GM21526 (cell line): ENCODE measurements around the gene FLNB.
"Not testable (repeated sequence)": the region's sequence is repeated elsewhere in the genome, so short reads cannot be mapped to it uniquely, and the experiment has no call there.

Experiments used
- ATAC-seq: cut with Tn5 transposase; IDR thresholded peaks from one replicate; pipeline ENCODE4 v1.9.1; 2021; ENCODE audit warnings: moderate library complexity; ENCODE audit not compliant: unreplicated experiment, low FRiP score

The FLNB gene

DNA sequence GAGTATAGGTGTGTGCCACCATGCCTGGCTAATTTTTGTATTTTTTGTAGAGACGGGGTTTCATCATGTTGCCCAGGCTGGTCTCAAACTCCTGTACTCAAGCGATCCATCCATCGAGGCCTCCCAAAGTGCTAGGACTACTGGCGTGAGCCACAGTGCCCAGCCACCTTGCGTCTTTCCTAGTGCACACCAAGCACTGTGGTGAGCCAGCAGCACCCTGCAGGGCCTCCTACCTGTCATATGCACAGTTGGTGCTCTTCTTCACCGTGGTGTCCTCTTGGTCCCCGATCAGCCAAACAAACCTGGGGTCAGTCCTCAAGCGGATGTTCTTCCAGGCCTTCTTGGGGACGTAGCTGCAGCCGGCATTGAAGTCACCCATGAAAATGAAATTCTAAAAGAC, 189.4 kb downstream of the FLNB start:
- no peak for ATAC-seq

DNA sequence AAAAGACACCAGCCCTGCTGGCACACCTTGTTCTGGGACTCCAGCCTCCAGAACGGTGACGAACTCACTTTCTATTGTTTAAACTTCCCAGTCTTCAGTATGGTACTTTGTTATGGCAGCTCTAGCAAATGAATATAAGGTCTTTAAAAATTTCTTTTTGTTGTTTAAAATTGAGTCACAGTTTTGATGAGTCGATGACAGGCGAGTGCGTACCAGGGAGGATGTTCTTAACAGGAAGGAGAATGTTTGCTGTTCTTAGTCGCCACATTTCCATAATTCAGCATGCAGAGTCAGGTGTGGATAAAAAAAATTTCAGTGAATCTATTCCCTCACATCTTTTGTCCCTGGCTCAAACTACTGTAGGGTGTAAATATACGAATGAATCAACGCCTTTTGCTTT, 190.1 kb downstream of the FLNB start:
- no peak for ATAC-seq

DNA sequence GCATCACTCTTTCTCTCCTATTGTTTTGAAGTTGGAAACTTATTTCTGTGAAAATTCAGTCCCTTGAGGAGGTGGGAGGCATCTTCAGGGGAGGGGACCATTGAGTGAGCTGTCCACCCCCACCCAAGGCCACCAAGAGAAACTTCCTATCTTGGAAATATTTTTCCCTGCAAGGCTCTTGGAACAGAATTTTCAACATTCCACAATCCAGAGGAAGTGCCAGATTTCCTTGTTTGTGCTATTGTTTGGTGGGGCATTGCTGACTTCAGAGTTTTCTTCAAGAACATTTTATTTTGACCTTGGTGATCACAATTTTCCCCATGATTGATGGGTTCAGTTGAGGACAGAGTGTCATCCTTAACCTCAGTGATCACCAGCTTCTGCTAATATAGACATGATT, 190.6 kb downstream of the FLNB start:
- no peak for ATAC-seq

DNA sequence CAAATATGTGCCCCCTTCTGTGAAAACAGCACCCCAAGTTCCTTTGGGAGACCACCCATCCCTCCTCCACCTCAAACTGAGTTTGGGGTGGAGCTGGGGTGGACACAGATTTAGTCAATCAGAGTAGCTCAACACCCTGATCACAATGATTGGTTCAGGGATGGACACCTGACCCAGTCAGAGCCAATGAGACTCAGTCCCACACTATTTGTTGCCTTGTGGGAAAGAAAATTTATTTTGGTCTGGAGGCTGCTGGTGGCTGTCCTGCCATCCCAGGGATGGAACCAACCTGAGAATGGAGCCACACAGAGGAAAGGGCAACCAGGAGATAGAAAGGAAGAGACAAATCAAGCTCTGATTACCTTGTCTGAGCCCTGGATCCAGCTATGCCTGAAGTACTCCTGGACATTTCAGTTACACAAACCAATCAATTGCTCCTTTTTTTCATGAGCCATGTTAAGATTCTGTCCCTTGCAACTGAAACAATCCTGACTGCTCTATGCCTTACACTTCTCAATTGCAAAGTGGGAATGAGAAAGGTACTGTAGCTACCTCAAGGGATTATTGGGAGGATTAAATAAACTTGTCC, 192.0 kb downstream of the FLNB start:
- ATAC-seq, result no peak

DNA sequence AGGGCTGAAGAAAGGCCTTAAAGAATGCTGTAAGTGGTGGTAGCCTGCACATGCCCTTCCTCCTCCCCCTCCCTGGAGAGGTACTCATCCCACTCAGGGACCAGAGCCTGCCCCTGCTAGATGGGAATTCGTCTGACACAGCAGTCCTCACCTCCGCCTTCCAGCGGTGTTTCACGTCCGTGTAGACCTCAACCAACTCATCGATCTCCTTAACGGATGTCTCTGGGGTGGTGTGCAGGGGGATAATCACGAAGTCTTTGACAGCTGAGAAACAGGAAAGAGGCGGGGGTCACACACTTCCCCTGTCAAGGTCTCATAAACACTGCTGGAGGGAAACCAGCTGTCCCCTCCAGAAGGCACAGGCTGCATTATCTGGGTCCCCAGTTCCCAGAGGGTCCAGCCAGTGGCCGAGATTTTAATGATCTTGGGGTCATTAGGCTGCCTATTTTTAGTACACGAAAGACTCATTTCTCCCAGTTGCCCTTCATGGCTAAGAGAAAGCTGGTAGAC, 192.7 kb downstream of the FLNB start:
- no peak for ATAC-seq

DNA sequence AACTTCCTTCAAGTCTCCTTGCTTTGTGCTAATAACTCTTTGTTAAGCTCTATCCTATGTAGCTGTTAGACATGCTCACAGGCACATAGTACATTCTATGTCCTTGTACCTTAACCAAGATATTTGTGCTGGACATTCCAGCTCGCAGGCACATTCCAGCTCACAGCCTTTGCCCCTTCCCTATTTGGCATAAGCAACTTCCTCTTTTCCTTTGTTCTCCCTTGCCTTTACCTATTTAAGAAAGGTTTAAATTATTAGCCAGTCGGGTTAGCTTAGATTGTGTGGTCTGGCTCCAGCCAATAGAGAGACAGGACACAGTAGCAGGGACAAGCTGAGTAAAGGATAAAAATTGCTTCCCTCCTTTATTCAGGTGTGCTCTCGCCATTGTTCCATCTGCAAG, 193.2 kb downstream of the FLNB start:
- ATAC-seq, result not testable (repeated sequence)

DNA sequence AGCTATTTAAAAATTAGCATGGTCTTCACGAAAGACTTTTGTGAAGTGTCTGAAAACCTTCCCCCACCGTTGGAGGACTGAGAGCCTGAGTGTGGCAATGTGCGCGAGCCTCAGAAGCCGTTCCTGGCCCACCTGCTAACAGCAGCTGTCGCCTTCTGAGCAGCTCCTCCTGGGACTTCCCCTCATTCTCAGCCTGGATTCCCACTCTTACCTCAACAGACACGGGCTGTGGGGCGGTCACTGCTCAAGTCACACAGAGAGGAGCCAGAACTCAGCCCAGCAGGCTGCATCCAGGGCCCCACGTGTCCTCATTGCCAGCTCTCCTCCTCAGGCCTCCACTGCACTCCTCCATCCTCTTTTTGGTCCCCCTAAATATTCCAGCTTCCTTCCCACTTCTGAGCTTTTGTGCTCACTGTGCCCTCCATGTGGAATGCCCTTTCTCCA, 194.7 kb downstream of the FLNB start:
- ATAC-seq, result peak; percentile 55

DNA sequence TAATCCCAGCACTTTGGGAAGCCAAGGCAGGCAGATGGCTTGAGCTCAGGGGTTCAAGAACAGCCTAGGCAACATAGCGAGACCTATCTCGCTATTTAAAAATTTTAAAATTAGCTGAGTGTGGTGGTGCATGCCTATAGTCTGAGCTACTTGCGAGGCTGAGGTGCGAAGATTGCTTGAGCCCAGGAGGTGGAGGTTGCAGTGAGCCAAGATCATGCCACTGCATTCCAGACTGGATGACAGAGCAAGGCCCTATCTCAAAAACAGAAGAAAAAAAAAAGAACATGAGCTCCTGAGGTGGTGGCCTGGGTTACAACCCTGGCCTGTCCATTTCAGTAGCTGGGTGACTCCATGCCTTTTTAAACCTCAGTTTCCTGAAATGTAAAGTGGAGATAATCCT, 195.3 kb downstream of the FLNB start:
- ATAC-seq, result no peak

DNA sequence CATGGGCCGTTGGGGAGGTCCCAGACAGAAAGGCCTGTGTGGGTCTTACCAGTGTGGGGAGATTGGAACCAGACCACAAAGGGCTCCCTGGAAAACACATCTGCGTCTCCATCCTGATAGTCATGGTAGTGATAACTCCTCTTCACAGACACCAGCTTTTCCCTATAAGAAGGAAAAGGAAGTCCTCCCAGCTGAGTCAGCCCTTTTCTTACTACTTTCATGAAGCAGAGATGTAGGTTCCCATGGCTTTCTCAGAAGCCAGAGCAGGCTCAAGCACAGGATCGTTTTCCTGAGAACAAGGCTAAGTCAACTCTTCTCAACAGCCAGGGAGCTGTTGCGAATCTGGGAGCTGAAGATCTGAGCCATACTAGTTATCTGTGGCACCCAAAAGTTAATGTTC, 196.5 kb downstream of the FLNB start:
- ATAC-seq, result no peak

DNA sequence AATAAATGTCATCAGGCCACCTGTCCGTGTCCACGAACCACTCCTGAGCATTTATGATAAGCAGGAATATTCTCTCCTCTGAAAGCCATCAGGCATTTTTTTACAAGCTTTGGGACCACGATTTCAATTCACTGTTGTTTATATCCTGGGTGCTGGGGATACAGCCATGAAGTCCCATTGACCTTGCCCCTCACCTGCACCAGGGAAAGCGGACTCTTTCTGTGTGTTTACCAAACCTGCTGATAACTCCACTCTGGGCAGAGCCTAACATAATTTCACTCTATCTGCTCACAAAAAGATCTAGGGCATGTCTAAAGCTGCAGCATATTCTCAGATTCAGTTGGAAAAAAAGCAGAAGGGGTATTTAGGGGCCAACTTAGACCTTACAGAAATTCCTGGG, 197.8 kb downstream of the FLNB start:
- no peak for ATAC-seq

DNA sequence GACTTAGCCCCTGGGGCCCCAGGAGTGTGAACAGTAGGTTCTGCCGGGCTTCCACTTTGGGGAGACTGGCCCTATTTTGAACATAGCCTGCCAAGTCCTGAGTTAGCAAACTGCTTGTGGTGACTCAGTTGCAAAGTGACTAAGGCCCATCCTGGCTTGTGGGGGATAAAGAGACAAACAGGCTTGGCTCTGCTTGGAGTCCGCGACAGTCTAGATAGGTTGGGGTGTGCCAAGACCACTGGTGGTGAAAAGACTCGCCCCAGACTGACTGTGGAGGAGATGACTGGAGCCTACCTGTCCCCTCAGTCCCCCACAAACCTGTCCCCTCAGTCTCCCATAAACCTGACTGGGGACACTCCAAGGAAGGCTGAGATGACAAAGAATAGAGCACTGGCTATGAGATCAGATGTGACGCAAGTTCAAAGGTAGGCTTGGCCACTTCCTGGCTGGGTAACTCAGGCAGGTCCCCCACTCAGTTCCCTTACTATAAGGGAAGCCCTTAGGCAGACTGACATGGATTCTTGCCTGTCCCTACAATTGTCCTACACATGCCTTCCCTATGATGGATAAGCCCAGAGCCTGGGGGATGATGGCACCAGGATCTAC, 198.3 kb downstream of the FLNB start:
- no peak for ATAC-seq

DNA sequence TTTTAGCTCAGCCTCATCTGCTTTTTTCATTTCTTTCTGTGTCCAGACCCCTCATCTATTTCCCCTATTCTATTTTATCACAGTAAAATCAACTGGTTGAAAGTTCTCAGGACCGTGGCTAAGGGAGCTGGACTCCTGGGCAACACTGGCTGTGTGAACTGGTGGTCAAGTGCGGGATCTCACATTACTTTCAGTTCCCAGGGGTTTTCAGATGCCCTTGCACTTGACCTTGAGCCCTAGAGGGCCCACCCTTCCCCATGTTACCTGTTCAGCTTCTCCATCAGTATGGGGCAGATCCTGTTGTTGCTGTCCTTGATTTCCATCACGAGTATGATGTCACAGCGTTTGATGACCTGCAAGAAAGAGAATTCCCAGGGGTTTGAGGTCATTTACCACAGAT, 199.7 kb downstream of the FLNB start:
- ATAC-seq, result no peak

DNA sequence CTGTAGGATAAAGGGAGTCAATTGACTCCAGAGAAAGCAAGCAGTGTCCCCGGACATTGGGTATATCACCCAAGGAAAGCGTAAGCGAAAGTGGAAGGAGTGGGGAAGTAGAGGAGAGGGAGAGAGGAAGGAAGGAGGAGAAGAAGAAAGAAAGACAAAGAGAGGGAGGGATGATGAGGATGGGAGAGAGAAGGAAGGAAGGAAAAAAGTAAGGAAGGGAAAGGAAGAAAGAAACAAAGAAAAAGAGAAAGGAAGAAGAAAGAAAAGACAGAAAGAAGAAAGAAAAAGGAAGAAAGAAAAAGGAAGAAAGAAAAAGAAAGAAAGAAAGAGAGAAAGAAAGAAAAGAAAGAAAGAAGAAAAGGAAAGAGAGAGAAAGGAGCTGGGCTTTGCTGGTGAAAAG, 201.7 kb downstream of the FLNB start:
- ATAC-seq, result no peak

DNA sequence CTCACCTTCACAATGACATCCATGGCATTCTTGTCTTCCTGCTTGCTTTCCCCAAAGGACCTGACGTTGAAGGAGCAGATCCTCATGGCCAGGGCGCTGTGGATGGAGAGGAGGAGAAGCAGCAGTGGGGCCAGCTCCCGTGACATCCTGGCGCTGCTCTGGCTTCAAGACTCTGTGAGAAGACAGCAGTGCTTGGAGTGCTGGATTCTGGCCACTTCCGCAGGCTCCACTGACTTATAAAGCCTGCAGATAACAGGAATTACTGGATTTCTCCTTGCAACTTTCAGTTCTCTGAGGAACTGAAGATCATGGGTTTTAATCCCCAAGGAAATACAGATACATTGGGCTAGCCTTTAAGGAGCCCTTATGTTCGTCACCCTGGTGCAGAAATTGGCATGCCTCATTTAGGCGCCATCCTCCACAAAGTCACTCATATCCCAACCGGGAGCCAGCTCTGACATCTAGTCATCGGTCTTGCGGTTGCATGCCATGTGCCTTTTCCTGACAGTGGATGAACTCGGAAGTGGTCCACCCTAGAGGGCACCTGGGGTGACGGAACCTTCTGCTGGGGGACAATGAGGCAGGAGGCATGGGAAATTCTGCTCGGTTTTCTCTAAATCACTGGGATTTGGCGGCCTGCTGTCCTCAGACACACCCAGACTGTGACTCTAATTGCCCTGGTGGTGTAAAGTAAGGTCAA, 202.7 kb downstream of the FLNB start, which contains the start of gene DNASE1L3:
DNASE1L3 (minus strand) TSS at position 212 of the 700 bp plus-strand sequence; CDS start at position 146, 66 bp downstream.
- ATAC-seq, result no peak

DNA sequence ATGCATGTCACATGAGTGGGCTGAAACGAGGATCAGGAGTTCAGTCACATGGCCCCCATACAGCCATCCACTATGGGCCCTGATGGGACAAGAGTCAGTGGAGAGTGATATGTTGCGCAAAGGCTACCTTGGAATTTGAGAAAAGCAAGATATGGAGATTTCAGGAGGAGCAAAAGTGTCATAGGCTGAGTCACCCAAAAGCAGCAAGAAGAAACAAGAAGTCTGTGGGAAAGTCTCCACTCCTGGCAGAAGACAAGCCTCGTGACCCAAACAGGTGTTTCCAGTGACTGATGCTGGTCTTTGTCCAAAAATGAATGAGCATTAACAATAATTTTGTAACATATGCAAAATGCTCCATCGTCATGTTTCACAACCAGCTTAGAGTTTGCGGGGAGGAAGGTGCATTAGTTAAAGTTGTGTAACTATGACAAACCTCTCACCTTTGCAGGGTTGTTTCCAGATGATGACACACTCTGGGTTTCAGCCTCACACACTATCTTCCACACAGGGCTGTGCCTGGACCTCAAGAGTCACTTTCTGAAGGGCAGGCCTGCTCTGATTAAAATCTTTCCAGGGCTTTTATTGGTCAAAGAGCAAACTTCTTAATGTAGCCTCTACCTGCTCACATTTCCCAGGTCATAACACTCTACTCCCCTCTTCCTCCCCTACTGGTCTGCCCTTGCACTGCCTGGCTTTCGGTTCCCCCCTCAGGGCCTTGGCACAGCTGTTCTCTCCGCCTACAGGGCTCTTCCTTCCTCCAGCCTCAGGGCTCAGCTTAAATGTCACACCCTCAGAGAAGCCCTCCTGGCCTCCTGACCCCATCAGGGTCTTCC, 206.5 kb downstream of the FLNB start:
- peak; percentile 80 for ATAC-seq

DNA sequence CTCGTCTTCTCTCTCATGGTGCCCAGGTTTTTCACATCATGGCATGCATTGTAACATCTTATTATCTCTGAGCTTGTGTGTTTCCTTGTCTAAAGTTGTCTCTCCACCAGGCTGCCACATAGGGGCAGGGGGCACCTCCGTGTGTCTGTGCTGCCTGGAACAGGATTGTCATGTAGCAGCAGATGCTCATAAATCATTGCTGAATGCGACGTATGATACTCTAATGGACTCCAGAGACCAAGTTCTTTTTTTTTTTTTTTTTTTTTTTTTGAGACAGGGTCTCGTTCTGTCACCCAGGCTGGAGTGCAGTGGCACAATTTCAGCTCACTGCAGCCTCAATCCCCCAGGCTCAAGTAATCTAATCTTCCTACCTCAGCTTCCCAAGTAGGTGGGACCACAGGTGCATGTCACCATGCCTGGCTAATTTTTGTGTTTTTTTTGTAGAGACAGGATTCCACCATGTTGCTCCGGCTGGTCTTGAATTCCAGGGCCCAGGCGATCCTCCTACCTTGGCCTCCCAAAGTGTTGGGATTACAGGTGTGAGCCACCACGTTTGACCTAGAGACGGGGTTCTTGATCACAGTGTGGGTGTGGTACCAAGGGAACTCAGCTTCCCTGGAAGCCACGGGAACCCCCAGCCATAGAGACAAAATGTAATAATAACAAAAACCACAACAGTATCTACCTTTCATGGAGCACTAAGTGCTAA, 207.2 kb downstream of the FLNB start:
- peak; percentile 1 for ATAC-seq

DNA sequence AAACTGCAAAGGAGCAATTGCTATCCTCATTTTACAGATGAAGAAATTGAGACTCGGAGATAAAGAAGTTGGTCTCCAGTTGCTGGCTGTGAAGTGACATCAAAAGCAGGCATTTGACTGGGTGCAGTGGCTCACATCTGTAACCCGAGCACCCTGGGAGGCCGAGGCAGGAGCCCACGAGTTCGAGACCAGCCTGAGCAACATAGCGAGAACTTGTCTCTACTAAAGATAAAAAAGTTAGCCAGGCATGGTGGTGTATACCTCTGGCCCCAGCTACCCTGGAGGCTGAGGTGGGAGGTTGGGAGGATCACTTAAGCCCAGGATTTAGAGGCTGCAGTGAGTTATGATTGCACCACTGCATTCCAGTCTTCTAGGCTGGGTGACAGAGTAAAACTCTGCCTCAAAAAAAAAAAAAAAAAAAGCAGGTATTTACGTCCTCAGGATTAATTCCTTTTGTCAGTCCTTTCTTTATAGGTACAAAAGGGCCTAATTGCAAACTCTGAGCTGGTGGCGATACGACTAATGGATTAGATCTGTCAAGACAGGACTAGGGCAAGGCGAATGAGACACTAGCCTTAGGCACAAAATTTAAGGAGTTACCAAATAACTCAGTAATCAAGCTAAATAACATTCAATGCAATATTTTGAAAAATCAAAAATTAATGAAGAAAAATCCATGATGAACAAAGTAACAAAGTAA, 208.4 kb downstream of the FLNB start:
- ATAC-seq, result no peak

DNA sequence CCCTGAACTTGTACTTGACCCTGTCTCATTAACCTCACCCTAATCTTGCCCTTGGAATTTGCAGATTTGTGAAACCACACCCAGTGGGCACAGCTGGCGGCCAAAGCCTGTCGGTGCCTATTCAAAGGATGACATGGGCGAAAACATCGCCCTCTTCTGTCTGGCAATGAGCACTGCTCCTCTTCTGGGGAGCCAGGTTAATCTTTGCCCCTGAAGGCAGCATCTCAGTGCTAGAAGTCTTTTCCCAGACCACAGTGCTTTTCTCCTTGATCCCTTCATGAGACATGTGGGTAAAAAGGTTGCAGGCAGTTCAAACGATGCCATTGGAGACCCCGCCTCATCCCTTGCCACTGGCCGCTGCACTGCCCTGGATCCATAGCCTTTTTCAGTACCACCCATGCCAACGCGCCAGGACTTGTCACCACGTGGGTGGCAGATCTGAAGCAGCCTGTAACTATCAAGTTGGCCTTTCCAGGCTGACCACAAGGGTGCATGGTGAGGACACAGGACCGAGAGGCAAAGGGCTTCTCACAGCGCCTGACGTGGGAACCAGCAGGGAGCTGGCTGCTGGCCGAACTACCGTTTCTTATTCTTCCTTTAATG, 209.1 kb downstream of the FLNB start:
- ATAC-seq, result no peak

DNA sequence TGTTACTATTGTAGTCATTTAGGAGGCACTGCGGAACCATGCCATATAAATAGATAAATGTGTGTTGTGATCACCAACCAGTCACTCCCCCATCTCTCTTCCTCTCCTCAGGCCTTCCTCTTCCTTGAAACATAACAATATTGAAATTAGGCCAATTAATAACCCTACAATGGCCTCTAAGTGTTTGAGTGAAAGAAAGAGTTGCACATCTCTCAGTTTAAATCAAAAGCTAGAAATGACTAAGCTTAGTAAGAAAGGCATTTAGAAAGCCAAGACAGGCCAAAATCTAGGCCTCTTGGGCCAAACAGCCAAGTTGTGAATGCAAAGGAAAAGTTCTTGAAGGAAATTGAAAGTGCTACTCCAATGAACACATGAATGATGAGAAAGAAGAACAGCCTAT, 210.7 kb downstream of the FLNB start:
- ATAC-seq, result no peak
